ENCODE measurements around the gene DCAF11. TPM values are rescaled to one million over a fixed set of nuclear protein-coding genes. Genes with fewer than 3 reads are reported as not detected.

Gene DCAF11
- total and polyA plus RNA-seq, 2 of the 13 experiments (the other 11 are each of a cell fraction or from before 2014, with no cell fraction given) = 150 to 257 TPM

DNA sequence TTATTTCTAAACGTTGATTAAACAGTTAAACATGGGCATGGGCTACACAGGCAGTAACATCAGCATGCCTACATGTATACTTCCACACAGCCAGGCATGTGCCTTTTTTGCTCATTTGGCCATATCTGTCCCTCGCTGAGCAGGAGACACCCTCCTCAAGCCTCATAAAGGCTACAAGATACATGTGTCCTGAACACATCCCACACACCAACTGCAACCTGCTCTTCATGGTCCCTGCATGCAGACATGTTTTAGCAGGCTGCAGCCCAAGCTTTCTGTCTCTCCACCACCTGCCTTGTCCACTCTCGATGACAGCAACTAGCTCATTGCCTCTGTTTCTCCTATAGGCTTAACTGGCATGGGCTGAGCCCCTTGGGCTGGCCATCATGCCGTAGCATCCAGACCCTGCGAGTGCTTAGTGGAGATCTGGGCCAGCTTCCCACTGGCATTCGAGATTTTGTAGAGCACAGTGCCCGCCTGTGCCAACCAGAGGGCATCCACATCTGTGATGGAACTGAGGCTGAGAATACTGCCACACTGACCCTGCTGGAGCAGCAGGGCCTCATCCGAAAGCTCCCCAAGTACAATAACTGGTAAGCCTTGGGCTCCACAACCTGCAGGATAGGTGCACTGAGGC, 17.9 kb upstream of the DCAF11 start (continued):
- TF ChIP-seq NPAS2 (CRISPR knock-in tag; IDR thresholded peaks at IDR 0.05; ENCODE audit: borderline replicate concordance) = no peak
- TF ChIP-seq, protein P1, sequence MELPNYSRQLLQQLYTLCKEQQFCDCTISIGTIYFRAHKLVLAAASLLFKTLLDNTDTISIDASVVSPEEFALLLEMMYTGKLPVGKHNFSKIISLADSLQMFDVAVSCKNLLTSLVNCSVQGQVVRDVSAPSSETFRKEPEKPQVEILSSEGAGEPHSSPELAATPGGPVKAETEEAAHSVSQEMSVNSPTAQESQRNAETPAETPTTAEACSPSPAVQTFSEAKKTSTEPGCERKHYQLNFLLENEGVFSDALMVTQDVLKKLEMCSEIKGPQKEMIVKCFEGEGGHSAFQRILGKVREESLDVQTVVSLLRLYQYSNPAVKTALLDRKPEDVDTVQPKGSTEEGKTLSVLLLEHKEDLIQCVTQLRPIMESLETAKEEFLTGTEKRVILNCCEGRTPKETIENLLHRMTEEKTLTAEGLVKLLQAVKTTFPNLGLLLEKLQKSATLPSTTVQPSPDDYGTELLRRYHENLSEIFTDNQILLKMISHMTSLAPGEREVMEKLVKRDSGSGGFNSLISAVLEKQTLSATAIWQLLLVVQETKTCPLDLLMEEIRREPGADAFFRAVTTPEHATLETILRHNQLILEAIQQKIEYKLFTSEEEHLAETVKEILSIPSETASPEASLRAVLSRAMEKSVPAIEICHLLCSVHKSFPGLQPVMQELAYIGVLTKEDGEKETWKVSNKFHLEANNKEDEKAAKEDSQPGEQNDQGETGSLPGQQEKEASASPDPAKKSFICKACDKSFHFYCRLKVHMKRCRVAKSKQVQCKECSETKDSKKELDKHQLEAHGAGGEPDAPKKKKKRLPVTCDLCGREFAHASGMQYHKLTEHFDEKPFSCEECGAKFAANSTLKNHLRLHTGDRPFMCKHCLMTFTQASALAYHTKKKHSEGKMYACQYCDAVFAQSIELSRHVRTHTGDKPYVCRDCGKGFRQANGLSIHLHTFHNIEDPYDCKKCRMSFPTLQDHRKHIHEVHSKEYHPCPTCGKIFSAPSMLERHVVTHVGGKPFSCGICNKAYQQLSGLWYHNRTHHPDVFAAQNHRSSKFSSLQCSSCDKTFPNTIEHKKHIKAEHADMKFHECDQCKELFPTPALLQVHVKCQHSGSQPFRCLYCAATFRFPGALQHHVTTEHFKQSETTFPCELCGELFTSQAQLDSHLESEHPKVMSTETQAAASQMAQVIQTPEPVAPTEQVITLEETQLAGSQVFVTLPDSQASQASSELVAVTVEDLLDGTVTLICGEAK (IDR thresholded peaks at IDR 0.05) = no peak
- TF ChIP-seq, protein P1 (CRISPR knock-in tag; IDR thresholded peaks at IDR 0.05) = no peak
- TF ChIP-seq KLF13 (CRISPR knock-in tag; IDR thresholded peaks at IDR 0.05) = no peak
- no peak for TF ChIP-seq ZFP1 (CRISPR knock-in tag; IDR thresholded peaks at IDR 0.05)
- TF ChIP-seq, protein P2, sequence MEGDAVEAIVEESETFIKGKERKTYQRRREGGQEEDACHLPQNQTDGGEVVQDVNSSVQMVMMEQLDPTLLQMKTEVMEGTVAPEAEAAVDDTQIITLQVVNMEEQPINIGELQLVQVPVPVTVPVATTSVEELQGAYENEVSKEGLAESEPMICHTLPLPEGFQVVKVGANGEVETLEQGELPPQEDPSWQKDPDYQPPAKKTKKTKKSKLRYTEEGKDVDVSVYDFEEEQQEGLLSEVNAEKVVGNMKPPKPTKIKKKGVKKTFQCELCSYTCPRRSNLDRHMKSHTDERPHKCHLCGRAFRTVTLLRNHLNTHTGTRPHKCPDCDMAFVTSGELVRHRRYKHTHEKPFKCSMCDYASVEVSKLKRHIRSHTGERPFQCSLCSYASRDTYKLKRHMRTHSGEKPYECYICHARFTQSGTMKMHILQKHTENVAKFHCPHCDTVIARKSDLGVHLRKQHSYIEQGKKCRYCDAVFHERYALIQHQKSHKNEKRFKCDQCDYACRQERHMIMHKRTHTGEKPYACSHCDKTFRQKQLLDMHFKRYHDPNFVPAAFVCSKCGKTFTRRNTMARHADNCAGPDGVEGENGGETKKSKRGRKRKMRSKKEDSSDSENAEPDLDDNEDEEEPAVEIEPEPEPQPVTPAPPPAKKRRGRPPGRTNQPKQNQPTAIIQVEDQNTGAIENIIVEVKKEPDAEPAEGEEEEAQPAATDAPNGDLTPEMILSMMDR (CRISPR knock-in tag; IDR thresholded peaks at IDR 0.05) = no peak
- no peak; the same call in 1 of the 2 replicates for TF ChIP-seq ZNF773 (CRISPR knock-in tag; IDR thresholded peaks at IDR 0.05; ENCODE audit: borderline replicate concordance)
- TF ChIP-seq ZNF839 (CRISPR knock-in tag; IDR thresholded peaks at IDR 0.05; ENCODE audit: borderline replicate concordance) = peak; percentile 23; the same call in 1 of the 2 replicates
- no peak for TF ChIP-seq SMAD3 (CRISPR knock-in tag; IDR thresholded peaks at IDR 0.05)
- TF ChIP-seq ZNF33A (CRISPR knock-in tag; IDR thresholded peaks at IDR 0.05; ENCODE audit: borderline replicate concordance) = no peak
- TF ChIP-seq, protein P3, sequence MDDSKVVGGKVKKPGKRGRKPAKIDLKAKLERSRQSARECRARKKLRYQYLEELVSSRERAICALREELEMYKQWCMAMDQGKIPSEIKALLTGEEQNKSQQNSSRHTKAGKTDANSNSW (CRISPR knock-in tag; IDR thresholded peaks at IDR 0.05; ENCODE audit: borderline replicate concordance) = no peak
- TF ChIP-seq ZBTB7B (CRISPR knock-in tag; IDR thresholded peaks at IDR 0.05) = no peak
- TF ChIP-seq, protein P4, sequence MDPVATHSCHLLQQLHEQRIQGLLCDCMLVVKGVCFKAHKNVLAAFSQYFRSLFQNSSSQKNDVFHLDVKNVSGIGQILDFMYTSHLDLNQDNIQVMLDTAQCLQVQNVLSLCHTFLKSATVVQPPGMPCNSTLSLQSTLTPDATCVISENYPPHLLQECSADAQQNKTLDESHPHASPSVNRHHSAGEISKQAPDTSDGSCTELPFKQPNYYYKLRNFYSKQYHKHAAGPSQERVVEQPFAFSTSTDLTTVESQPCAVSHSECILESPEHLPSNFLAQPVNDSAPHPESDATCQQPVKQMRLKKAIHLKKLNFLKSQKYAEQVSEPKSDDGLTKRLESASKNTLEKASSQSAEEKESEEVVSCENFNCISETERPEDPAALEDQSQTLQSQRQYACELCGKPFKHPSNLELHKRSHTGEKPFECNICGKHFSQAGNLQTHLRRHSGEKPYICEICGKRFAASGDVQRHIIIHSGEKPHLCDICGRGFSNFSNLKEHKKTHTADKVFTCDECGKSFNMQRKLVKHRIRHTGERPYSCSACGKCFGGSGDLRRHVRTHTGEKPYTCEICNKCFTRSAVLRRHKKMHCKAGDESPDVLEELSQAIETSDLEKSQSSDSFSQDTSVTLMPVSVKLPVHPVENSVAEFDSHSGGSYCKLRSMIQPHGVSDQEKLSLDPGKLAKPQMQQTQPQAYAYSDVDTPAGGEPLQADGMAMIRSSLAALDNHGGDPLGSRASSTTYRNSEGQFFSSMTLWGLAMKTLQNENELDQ (CRISPR knock-in tag; IDR thresholded peaks at IDR 0.05; ENCODE audit: borderline replicate concordance) = no peak
- no peak for TF ChIP-seq DNMT3B (CRISPR knock-in tag; conservative IDR thresholded peaks at IDR 0.05)
- no peak for TF ChIP-seq TCF7 (IDR thresholded peaks at IDR 0.05; ENCODE audit: low read depth)
- TF ChIP-seq DR1 (CRISPR knock-in tag; IDR thresholded peaks at IDR 0.05) = no peak
